Prostate gland (tissue), 2 donors: ENCODE measurements around the gene NOB1. TPM values are rescaled to one million over a fixed set of nuclear protein-coding genes. Genes with fewer than 3 reads are reported as not detected.

Source experiments
- DNase-seq: peaks from one replicate; pipeline ENCODE4 v3.0.0-alpha.2; 2019; ENCODE audit warnings: low spot score
- H3K27ac ChIP-seq, 2 donors: fragments of 200-600 bp; sonication (generic); 2 replicates each; pipeline ENCODE4 v1.5.1; 2017 to 2019
- H3K27me3 ChIP-seq: fragments of 200-600 bp; sonication (generic); replicated peaks from 2 replicates; pipeline ENCODE4 v1.5.1; 2019; ENCODE audit not compliant: insufficient read depth
- H3K36me3 ChIP-seq, 2 donors: fragments of 200-600 bp; sonication (generic); 1 replicate in 1 of 2; 2 replicates in 1 of 2; pipeline versions ENCODE4 v1.5.1 to v1.8.1; 2017 to 2019
- H3K4me1 ChIP-seq: fragments of 200-600 bp; sonication (generic); replicated peaks from 2 replicates; pipeline ENCODE4 v1.5.1; 2019
- H3K4me3 ChIP-seq, 2 donors: fragments of 200-600 bp; sonication (generic); 2 replicates each; pipeline ENCODE4 v1.5.1; 2017 to 2019
- H3K9me3 ChIP-seq: fragments of 200-600 bp; sonication (generic); 2 replicates; pipeline ENCODE4 v1.5.1; 2017
- POLR2A ChIP-seq: fragments of 450-650 bp; IDR thresholded peaks from one replicate; pipeline ENCODE4 v1.6.1; 2016; ENCODE audit warnings: antibody characterized with exemption, mild to moderate bottlenecking
- POLR2AphosphoS5 ChIP-seq: sonication (generic); formaldehyde crosslinking; IDR thresholded peaks from one replicate; pipeline ENCODE4 v1.6.1; 2017; ENCODE audit warnings: antibody characterized with exemption
- WGBS: methylation state at CpG from one replicate; pipeline ENCODE4 v1.1.5; 2018; 5-methylcytosine and 5-hydroxymethylcytosine counted together
- intact Hi-C: fragments of 100-400 bp; cut with DNase I; formaldehyde crosslinking; loops from one replicate; pipeline ENCODE4 v1.14.2; 2022
- total RNA-seq, 2 donors: library from RNA; depleted of rRNA; stranded (reverse); fragments of >200 nt; gene quantifications; one replicate each; pipeline ENCODE4 v1.1.0, GENCODE V29; 2016
- TF ChIP-seq, protein P1 (sequence below), 4 experiments: fragments of 200-600 bp in 2 of 4; fragments of 450-650 bp in 2 of 4; sonication (generic) in 2 of 4; IDR thresholded peaks; 1 replicate in 3 of 4; 2 replicates in 1 of 4; pipeline ENCODE4 v1.5.1; 2016 to 2019; ENCODE audit warnings: antibody characterized with exemption in 4 of 4, mild to moderate bottlenecking in 2 of 4, moderate library complexity in 2 of 4

Gene NOB1
- total RNA-seq = 10 to 100 TPM; 29.8 to 44.1 TPM

DNA sequence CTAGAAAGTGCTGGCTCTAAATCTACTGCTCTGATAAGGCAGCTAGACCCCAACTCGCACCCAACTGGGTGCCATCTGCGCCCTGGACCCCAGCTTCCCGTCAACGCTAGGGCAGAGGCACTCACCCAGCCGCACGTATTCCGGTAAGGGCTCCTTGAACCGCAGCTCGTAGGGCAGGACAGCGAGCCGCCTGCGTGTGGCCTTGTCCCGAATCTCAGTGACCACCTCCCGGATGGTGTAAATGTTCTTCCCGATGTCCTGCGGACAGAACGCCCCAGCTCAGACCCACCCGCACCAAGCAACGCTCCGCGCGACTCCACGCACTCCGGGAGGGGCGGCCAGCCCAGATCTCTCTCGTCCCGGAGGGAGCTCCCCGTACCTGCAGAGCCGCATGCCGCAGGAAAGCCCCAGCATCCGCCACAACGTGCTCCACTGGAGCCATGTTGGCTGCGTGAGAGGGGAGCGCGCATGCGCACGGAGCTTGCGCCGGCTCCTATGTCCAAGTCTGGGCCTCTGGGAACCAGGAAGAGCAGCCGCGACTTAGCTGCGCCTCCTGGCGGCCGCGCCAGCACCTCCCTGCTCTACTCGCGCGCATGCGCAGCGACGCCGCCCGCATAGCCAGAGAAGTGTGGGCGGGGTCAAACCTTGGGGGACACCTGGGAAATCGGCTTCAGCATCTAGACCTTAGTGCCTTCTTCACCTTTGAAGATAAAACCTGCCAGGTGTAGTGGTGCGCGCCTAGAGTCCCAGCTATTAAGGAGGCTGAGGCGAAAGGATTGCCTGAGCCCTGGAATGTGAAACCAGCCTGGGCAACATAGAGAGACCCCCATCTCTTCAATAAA, at the start of gene NOB1:
Gene NOB1 (minus strand): TSS at position 458 of the 842 bp plus-strand sequence. CDS start 16 bp downstream, at position 442.
- WGBS = under 1% methylated on average over 46 of the region's 58 CpGs
- Histone ChIP-seq H3K36me3 (peaks cover 0 to 2% of the 10 kb centered on the region in 2 donors), H3K27me3 (no peaks in the 10 kb centered on the region), H3K4me1 (no peaks in the 10 kb centered on the region), H3K27ac (peak within 1 kb of the TSS; percentile 49 to 60), H3K9me3 (no peaks in the 10 kb centered on the region), H3K4me3 (peak within 1 kb of the TSS; percentile 50 to 78)
- peak; percentile 70 for TF ChIP-seq POLR2A
- TF ChIP-seq POLR2AphosphoS5 = peak; percentile 95
- TF ChIP-seq, protein P1, sequence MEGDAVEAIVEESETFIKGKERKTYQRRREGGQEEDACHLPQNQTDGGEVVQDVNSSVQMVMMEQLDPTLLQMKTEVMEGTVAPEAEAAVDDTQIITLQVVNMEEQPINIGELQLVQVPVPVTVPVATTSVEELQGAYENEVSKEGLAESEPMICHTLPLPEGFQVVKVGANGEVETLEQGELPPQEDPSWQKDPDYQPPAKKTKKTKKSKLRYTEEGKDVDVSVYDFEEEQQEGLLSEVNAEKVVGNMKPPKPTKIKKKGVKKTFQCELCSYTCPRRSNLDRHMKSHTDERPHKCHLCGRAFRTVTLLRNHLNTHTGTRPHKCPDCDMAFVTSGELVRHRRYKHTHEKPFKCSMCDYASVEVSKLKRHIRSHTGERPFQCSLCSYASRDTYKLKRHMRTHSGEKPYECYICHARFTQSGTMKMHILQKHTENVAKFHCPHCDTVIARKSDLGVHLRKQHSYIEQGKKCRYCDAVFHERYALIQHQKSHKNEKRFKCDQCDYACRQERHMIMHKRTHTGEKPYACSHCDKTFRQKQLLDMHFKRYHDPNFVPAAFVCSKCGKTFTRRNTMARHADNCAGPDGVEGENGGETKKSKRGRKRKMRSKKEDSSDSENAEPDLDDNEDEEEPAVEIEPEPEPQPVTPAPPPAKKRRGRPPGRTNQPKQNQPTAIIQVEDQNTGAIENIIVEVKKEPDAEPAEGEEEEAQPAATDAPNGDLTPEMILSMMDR (IDR thresholded peaks at IDR 0.05) = peak; percentile 94 to 100 (median 100)
- peak; percentile 95 for DNase-seq
- intact Hi-C loops = loop anchor here (2.0 kb wide), 3 partner anchors 46 to 358 kb away; no protein-coding TSS in a partner anchor

DNA sequence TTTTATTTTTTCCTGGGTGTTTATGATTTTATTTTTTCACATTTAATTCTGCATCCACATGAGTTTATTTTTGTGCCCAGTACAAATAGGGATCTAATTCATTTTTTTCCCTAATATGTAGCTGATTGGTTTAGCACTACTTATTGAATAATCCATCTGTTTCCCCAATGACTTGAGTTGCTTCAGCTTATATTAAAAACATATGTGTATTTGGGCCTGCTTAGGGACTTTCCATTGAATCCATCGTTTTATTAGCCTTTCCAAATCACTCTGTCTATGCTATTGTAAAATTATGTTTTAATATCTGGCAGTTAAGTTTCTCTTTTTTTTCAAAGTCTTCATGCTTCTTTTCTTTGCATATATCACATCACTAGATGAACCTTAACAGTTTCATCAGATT, 49.6 kb upstream of the NOB1 start:
- intact Hi-C loops = no loop called here
- Histone ChIP-seq H3K27me3 (no peaks in the 10 kb centered on the region), H3K4me3 (no peak overlapping the region), H3K27ac (no peak overlapping the region), H3K4me1 (no peaks in the 10 kb centered on the region), H3K9me3 (no peaks in the 10 kb centered on the region), H3K36me3 (no peaks in the 10 kb centered on the region)
- 51% methylated on average over 1 of the region's 1 CpG for WGBS
- TF ChIP-seq POLR2A (no peak), POLR2AphosphoS5 (no peak)
- TF ChIP-seq, protein P1 (IDR thresholded peaks at IDR 0.05) = no peak
- DNase-seq = no peak

DNA sequence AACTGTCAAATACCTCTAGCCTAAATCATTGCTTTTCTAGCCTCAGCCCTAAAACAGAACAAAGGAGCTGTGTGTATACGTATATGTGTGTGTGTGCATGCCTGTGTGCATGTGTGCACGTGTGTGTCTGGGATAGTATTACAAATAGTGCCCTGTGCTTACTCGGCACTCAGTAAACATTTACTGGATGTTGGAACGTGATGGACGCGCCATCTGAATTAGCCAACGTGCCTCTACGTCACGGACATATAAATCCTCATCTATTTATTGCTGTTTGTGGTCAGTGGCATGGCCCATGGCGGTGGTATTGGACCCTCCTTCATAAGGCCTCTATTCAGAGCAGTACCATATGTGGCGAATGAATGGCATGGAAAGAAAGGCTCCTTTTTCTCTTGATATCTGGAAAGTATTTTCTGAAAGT, 44.9 kb upstream of the NOB1 start:
- no peaks in the 10 kb centered on the region for H3K4me1 ChIP-seq
- WGBS = 58% methylated on average over 11 of the region's 11 CpGs
- no peak for TF ChIP-seq POLR2A
- peak; percentile 19 for TF ChIP-seq POLR2AphosphoS5
- intact Hi-C loops = loop anchor here (2.0 to 5.0 kb wide), 2 partner anchors 63 to 131 kb away; no protein-coding TSS in a partner anchor
- DNase-seq = no peak
- no peaks in the 10 kb centered on the region for H3K27me3 ChIP-seq
- no peaks in the 10 kb centered on the region for H3K9me3 ChIP-seq
- H3K4me3 ChIP-seq = no peak overlapping the region
- H3K27ac ChIP-seq = no peak overlapping the region
- no peaks in the 10 kb centered on the region for H3K36me3 ChIP-seq

DNA sequence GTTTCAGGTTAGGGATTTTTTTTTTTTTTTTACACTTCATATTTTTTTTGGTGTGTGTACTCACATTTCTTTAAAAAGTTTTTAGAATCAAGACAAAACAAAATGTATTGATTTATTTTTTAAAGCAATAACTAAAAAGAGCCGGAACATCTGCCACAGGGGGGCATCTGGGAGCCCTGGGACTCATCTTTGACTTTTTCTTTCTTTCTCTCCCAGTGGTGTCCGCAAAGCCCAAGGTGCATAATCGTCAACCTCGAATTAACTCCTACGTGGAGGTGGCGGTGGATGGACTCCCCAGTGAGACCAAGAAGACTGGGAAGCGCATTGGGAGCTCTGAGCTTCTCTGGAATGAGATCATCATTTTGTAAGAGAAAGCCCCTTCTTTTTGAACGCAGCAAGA, 43.7 kb upstream of the NOB1 start:
- TF ChIP-seq, protein P1 (IDR thresholded peaks at IDR 0.05) = peak in 1 of 4 experiments; percentile 5
- TF ChIP-seq POLR2AphosphoS5 = no peak
- Histone ChIP-seq H3K4me1 (no peaks in the 10 kb centered on the region), H3K27me3 (no peaks in the 10 kb centered on the region), H3K36me3 (no peaks in the 10 kb centered on the region), H3K4me3 (no peak overlapping the region), H3K9me3 (no peaks in the 10 kb centered on the region), H3K27ac (no peak overlapping the region)
- DNase-seq = no peak
- intact Hi-C loops = loop anchor here (2.0 to 5.0 kb wide), 2 partner anchors 64 to 132 kb away; no protein-coding TSS in a partner anchor
- 64% methylated on average over 8 of the region's 8 CpGs for WGBS

DNA sequence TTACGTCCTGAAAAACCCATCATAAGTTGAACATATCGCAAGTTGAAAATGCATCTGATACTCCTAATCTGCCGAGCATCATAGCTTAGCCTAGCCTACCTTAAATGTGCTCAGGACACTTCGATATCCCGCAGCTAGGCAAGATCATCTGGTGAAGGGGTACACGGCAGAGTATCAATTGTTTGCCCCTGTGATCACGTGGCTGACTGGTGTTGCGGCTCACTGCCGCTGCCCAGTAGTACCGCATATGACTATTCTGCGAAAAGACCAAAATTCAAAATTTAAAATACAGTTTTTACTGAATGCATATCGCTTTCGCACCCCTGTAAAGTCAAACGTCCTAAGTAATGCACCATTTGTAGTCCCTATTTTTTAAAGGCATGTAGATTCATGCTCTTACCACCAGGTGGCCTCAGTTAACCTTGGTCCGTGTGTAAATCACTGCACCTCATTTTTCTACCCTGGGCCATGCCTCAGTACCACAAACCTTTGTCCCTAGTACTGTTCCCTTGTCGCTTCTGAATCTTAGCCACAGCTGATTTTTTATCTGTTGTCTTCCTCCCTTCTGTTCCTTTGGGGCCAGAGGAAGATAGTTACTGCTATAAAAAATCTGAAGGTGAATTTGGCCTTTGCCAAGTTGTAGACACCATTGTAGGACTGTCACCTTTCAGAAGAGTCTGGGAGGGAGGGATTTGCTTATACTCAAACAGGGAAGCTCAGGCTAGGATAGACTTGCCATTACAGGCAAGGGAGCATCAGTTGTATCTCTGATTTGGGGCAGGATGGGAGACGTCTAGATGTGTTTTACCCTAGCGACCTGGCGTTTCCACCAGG, 41.8 kb upstream of the NOB1 start:
- no peaks in the 10 kb centered on the region for H3K4me1 ChIP-seq
- no peaks in the 10 kb centered on the region for H3K9me3 ChIP-seq
- H3K27me3 ChIP-seq = no peaks in the 10 kb centered on the region
- no peak overlapping the region for H3K4me3 ChIP-seq
- WGBS = 31% methylated on average over 19 of the region's 19 CpGs
- TF ChIP-seq POLR2A = no peak
- peak; percentile 51 for TF ChIP-seq POLR2AphosphoS5
- TF ChIP-seq, protein P1 (IDR thresholded peaks at IDR 0.05) = peak; percentile 80 to 94 (median 90)
- intact Hi-C loops = loop anchor here (5.0 kb wide), 1 partner anchor 66 kb away; no protein-coding TSS in a partner anchor
- no peak overlapping the region for H3K27ac ChIP-seq
- peak; percentile 36 for DNase-seq
- no peaks in the 10 kb centered on the region for H3K36me3 ChIP-seq
